ENCODE results near the gene MAPKAP1. TPM values are rescaled to one million over a fixed set of nuclear protein-coding genes. Genes with fewer than 3 reads are reported as not detected.
"Not testable (repeated sequence)": the region's sequence is repeated elsewhere in the genome, so short reads cannot be mapped to it uniquely, and the experiment has no call there.

The MAPKAP1 gene
- total and polyA plus RNA-seq, 2 experiments from 2014 or later = 68.5 to 74.5 TPM

DNA sequence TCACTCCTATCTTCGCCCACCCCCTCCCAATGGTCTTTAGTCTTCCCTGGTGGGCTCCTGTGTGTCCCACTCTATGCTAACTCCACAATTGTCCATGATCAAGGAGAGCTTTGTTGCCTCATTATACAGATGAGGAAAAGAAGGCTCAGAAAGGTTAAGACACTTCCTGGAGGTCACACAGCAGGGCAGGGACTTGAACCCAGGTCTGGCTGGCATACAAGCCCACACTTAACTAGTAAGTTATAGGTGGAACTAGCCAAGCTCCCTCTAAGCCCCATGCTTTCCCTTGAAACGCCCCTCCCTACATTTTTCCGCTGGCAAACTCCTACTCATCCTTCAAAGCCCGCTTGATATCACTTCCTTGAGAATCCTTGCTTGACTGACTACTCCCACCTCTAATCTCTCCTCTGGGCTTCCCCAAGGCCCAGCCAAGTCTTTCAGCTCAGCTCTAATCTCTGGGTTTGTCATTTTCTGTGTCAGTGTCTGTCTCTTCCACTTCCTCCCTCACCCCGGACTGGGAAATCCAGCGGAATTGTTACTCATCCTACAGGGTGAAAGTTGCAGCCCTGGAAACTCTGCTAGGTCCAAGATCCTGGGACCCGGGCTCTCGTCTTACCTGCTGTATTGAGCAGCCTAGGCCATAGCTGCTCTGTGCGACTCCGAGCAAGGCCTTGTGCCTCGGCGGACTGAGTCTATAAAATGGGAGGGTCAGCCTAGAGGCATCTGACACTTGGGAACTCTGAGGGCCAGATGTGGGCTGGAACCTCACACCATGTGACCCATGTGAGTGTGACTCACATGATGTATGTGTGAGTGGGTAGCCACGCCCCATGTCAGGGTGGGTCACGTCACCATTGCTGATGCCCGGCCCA, 300.8 kb downstream of the MAPKAP1 start:
- no peaks in the 10 kb centered on the region for H3F3A ChIP-seq (ENCODE audit: insufficient read depth)
- H3K9me3 ChIP-seq (ENCODE audit: low read depth) = no peaks in the 10 kb centered on the region
- H3K9me2 ChIP-seq (ENCODE audit: insufficient read depth) = no peaks in the 10 kb centered on the region
- H2AFZ ChIP-seq = no peak overlapping the region
- H3K79me2 ChIP-seq (ENCODE audit: insufficient read depth) = no peaks in the 10 kb centered on the region
- in situ Hi-C loops (cut with MboI) = loop anchor here (10.0 kb wide), 1 partner anchor 819 kb away; no protein-coding TSS in a partner anchor
- no peak overlapping the region for H3K9ac ChIP-seq
- no peak overlapping the region for H3K4me2 ChIP-seq (ENCODE audit: unreplicated experiment)
- H3K36me3 ChIP-seq (ENCODE audit: low read depth) = no peaks in the 10 kb centered on the region
- H3K4me3 ChIP-seq = no peak overlapping the region
- H4K20me1 ChIP-seq (ENCODE audit: insufficient read depth) = no peaks in the 10 kb centered on the region
- peak; percentile 35 for DNase-seq
- H3K4me1 ChIP-seq (ENCODE audit: insufficient read depth) = no peaks in the 10 kb centered on the region
- no peaks in the 10 kb centered on the region for H3K27me3 ChIP-seq (replicated peaks; ENCODE audit: insufficient read depth)
- no peak overlapping the region for H3K27ac ChIP-seq
- TF ChIP-seq EZH2 (IDR thresholded peaks at IDR 0.05; ENCODE audit: insufficient read depth, poor library complexity, severe bottlenecking) (no peak), EZH2phosphoT487 (IDR thresholded peaks at IDR 0.05; ENCODE audit: insufficient read depth, low read depth) (no peak)
- 93% methylated on average over 15 of the region's 15 CpGs for WGBS, 2 experiments (ENCODE audit: low coverage in 1 of 2, low lambda C conversion rate in 2 of 2, missing lambda C conversion rate in 2 of 2)

DNA sequence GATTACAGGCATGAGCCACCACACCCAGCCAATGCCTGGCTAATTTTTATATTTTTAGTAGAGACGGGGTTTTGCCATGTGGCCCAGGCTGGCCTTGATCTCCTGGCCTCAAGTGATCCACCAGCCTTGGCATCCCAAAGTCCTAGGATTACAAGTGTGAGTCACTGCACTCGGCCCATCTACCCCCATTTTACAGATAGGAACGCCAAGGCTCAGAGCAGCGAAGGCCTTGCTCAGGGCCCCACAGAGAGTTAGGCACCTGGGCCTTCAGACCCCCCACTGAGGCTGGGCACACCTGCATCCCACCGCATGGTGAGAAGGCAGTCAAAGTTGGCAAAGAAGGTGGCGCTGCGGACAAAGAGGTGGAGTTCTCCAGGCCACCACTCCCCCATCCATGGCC, 302.3 kb downstream of the MAPKAP1 start:
- Histone ChIP-seq H3K9ac (no peak overlapping the region), H3F3A (ENCODE audit: insufficient read depth) (no peaks in the 10 kb centered on the region), H3K79me2 (ENCODE audit: insufficient read depth) (no peaks in the 10 kb centered on the region), H3K9me2 (ENCODE audit: insufficient read depth) (no peaks in the 10 kb centered on the region), H3K4me3 (no peak overlapping the region), H2AFZ (no peak overlapping the region), H3K36me3 (ENCODE audit: low read depth) (no peaks in the 10 kb centered on the region), H3K9me3 (ENCODE audit: low read depth) (no peaks in the 10 kb centered on the region), H3K4me2 (ENCODE audit: unreplicated experiment) (no peak overlapping the region), H3K27ac (no peak overlapping the region), H3K4me1 (ENCODE audit: insufficient read depth) (no peaks in the 10 kb centered on the region), H4K20me1 (ENCODE audit: insufficient read depth) (no peaks in the 10 kb centered on the region), H3K27me3 (replicated peaks; ENCODE audit: insufficient read depth) (no peaks in the 10 kb centered on the region)
- in situ Hi-C loops (cut with MboI) = loop anchor here (10.0 kb wide), 1 partner anchor 820 kb away; no protein-coding TSS in a partner anchor
- WGBS, 2 experiments (ENCODE audit: low coverage in 1 of 2, low lambda C conversion rate in 2 of 2, missing lambda C conversion rate in 2 of 2) = 92 to 97% methylated on average over 7 of the region's 7 CpGs
- DNase-seq = no peak
- no peak for TF ChIP-seq EZH2phosphoT487 (IDR thresholded peaks at IDR 0.05; ENCODE audit: insufficient read depth, low read depth)
- no peak for TF ChIP-seq EZH2 (IDR thresholded peaks at IDR 0.05; ENCODE audit: insufficient read depth, poor library complexity, severe bottlenecking)

DNA sequence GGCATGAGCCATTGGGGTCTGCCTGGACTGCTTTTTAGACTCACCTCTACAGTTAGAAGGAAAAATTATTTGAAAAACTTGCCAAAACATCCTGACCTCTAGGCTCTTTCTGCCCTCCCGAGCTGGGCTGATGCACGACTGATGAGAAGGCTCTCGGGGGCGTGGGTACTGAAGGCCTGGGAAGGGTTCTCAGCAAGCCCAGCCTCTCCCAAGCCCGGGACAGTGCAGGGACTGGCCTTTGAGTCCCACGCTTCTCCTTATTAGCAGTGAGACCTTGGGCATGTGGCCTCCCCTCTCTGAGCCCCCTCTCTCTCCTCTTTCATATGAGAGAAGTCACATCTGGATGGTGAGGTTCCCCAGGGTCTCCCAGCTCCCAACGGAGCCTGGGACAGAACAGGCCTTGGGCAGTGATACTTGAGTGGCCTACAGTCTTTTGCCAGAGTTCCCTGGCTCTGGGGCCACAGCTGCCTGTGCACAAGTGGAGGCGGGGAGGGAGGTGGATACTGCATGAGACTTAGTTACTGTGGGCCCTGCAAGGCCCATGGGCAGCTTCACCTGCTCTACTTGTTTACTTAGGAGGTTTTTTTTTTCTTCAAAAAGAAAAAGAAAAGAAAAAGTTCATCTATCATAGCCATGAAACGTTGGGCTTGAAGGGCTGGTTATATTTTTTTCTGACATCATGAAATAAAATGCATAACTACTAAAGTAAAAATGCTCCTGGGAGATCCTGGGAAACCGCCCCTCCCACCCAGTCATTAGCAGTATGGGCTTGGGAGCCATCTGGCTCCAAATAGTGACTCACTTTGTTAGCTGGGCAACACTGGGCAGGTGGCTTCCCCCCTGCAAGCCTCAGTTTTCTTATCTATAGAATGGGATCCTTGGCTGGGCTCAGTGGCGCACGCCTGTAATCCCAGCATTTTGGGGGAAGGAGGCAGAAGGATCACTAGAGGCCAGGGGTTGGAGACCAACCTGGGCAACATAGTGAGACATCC, 306.0 kb downstream of the MAPKAP1 start:
- 66 to 75% methylated on average over 12 of the region's 12 CpGs for WGBS, 2 experiments (ENCODE audit: low coverage in 1 of 2, low lambda C conversion rate in 2 of 2, missing lambda C conversion rate in 2 of 2)
- H4K20me1 ChIP-seq (ENCODE audit: insufficient read depth) = no peaks in the 10 kb centered on the region
- no peaks in the 10 kb centered on the region for H3K27me3 ChIP-seq (replicated peaks; ENCODE audit: insufficient read depth)
- no peak overlapping the region for H3K4me3 ChIP-seq
- no peaks in the 10 kb centered on the region for H3K4me1 ChIP-seq (ENCODE audit: insufficient read depth)
- no peaks in the 10 kb centered on the region for H3F3A ChIP-seq (ENCODE audit: insufficient read depth)
- H3K79me2 ChIP-seq (ENCODE audit: insufficient read depth) = no peaks in the 10 kb centered on the region
- no peak overlapping the region for H3K27ac ChIP-seq
- no peak for TF ChIP-seq EZH2 (IDR thresholded peaks at IDR 0.05; ENCODE audit: insufficient read depth, poor library complexity, severe bottlenecking)
- in situ Hi-C loops (cut with MboI) = loop anchor here (10.0 kb wide), 1 partner anchor 824 kb away; no protein-coding TSS in a partner anchor
- no peak overlapping the region for H3K4me2 ChIP-seq (ENCODE audit: unreplicated experiment)
- DNase-seq = peak; percentile 35
- no peaks in the 10 kb centered on the region for H3K9me3 ChIP-seq (ENCODE audit: low read depth)
- no peaks in the 10 kb centered on the region for H3K36me3 ChIP-seq (ENCODE audit: low read depth)
- no peaks in the 10 kb centered on the region for H3K9me2 ChIP-seq (ENCODE audit: insufficient read depth)
- H2AFZ ChIP-seq = no peak overlapping the region
- no peak overlapping the region for H3K9ac ChIP-seq

DNA sequence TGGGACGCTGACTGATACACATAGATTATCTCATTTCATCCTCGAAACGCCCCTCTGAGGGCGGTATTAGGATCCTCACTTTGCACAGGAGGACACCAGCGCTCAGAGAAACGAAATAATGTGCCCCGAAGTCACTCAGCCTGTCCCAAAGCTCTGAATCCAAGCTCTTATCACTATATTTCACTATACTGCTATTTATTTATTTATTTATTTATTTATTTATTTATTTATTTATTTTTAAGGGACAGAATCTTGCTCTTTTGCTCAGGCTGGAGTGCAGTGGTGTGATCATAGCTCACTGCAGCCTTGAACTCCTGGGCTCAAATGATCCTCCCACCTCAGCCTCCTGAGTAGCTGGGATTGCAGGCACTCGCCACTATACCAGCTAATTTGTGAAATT, 306.8 kb downstream of the MAPKAP1 start:
- WGBS, 2 experiments (ENCODE audit: low coverage in 1 of 2, low lambda C conversion rate in 2 of 2, missing lambda C conversion rate in 2 of 2) = 95 to 96% methylated on average over 8 of the region's 8 CpGs
- H3K4me3 ChIP-seq; H3K36me3 ChIP-seq (ENCODE audit: low read depth); H2AFZ ChIP-seq; H3K27me3 ChIP-seq (replicated peaks; ENCODE audit: insufficient read depth); H3K27ac ChIP-seq; H3K4me1 ChIP-seq (ENCODE audit: insufficient read depth); H3K9ac ChIP-seq; DNase-seq; H3K4me2 ChIP-seq (ENCODE audit: unreplicated experiment); H3K79me2 ChIP-seq (ENCODE audit: insufficient read depth); H3K9me3 ChIP-seq (ENCODE audit: low read depth); H3F3A ChIP-seq (ENCODE audit: insufficient read depth); H3K9me2 ChIP-seq (ENCODE audit: insufficient read depth); H4K20me1 ChIP-seq (ENCODE audit: insufficient read depth): not testable (repeated sequence)
- in situ Hi-C loops (cut with MboI) = loop anchor here (10.0 kb wide), 1 partner anchor 825 kb away; no protein-coding TSS in a partner anchor

Measured in GM23248 (cell line).